ENCODE measurements around the gene FRS2. TPM values are rescaled to one million over a fixed set of nuclear protein-coding genes. Genes with fewer than 3 reads are reported as not detected.

Gene FRS2
- total and polyA plus RNA-seq, 2 donors (not counting 1 experiment from before 2014, with no cell fraction given): 11.3 to 33.7 TPM

GRCh38 chr12:69545081-69545480 is 74.9 kb downstream of the FRS2 start:
- Histone ChIP-seq H3K4me3 (ENCODE audit: control extremely low read depth in 1 of 5, extremely low read depth in 1 of 5, insufficient read depth in 1 of 5, low read depth in 2 of 5, low read length in 4 of 5) (no peak overlapping the region), H3K27ac (ENCODE audit: low read length in 2 of 2) (no peak overlapping the region), H3K9me3 (ENCODE audit: control extremely low read depth in 1 of 3, control insufficient read depth in 2 of 3, insufficient read depth in 1 of 3, low read length in 2 of 3) (peaks cover 0 to 7% (median 0%) of the 10 kb centered on the region in 3 donors), H3K9ac (ENCODE audit: low read length) (no peak overlapping the region), H3K36me3 (replicated peaks in 1 of 2; ENCODE audit: control extremely low read depth in 1 of 2, control insufficient read depth in 1 of 2, extremely low read depth in 1 of 2, insufficient read depth in 2 of 2, low read length in 1 of 2) (peaks cover 3 to 5% of the 10 kb centered on the region in 2 experiments), H2AFZ (ENCODE audit: insufficient read depth, low read depth, low read length, poor library complexity, severe bottlenecking) (no peak overlapping the region), H3K4me2 (replicated peaks; ENCODE audit: low read depth, low read length, poor library complexity, severe bottlenecking) (no peak overlapping the region), H3K4me1 (ENCODE audit: control insufficient read depth in 2 of 2, insufficient read depth in 2 of 2, low read length in 2 of 2) (no peaks in the 10 kb centered on the region), H4K20me1 (ENCODE audit: control insufficient read depth, insufficient read depth, low read length, poor library complexity, severe bottlenecking) (no peaks in the 10 kb centered on the region), H3K27me3 (replicated peaks in 1 of 4; ENCODE audit: control extremely low read depth in 1 of 4, control insufficient read depth in 3 of 4, insufficient read depth in 4 of 4, low read length in 3 of 4) (no peaks in the 10 kb centered on the region), H3K79me2 (ENCODE audit: control insufficient read depth, insufficient read depth, low read length) (peaks cover 3% of the 10 kb centered on the region)
- peaks cover 5% of the 10 kb centered on the region for H3K9me3 Mint-ChIP-seq (ENCODE audit: insufficient read depth)
- CTCF ChIA-PET: interaction anchor here (0.9 kb wide), 1 partner anchor 27 kb away, joined by 3 read pairs; no protein-coding TSS in a partner anchor
- H3K27ac Mint-ChIP-seq: no peak overlapping the region
- H3K4me1 Mint-ChIP-seq: no peaks in the 10 kb centered on the region
- TF ChIP-seq EZH2 (IDR thresholded peaks at IDR 0.05; ENCODE audit: borderline replicate concordance, insufficient read depth, low read depth, low read length, poor library complexity, severe bottlenecking) (no peak), CTCF (IDR thresholded peaks at IDR 0.05) (no peak)
- WGBS (ENCODE audit: insufficient coverage): no CpG with 5 or more reads among the region's 1 CpG
- no peak overlapping the region for H3K4me3 Mint-ChIP-seq
- ATAC-seq (ENCODE audit: low read depth) (no peak), DNase-seq (no peak)
- H3K27me3 Mint-ChIP-seq: no peaks in the 10 kb centered on the region
- POLR2A ChIA-PET: no interaction called here
- intact Hi-C loops (cut with micrococcal nuclease): no loop called here

GRCh38 chr12:69546693-69547438 is 76.7 kb downstream of the FRS2 start:
- Mint-ChIP-seq H3K27me3 (no peaks in the 10 kb centered on the region), H3K27ac (no peak overlapping the region), H3K9me3 (ENCODE audit: insufficient read depth) (peaks cover 5% of the 10 kb centered on the region), H3K4me1 (no peaks in the 10 kb centered on the region), H3K4me3 (no peak overlapping the region)
- H2AFZ ChIP-seq (ENCODE audit: insufficient read depth, low read depth, low read length, poor library complexity, severe bottlenecking): no peak overlapping the region
- H3K4me1 ChIP-seq (ENCODE audit: control insufficient read depth in 2 of 2, insufficient read depth in 2 of 2, low read length in 2 of 2): no peaks in the 10 kb centered on the region
- WGBS (ENCODE audit: insufficient coverage): 96% methylated on average over 4 of the region's 7 CpGs
- no peaks in the 10 kb centered on the region for H3K27me3 ChIP-seq (replicated peaks in 1 of 4; ENCODE audit: control extremely low read depth in 1 of 4, control insufficient read depth in 3 of 4, insufficient read depth in 4 of 4, low read length in 3 of 4)
- TF ChIP-seq EZH2 (IDR thresholded peaks at IDR 0.05; ENCODE audit: borderline replicate concordance, insufficient read depth, low read depth, low read length, poor library complexity, severe bottlenecking) (no peak), CTCF (IDR thresholded peaks at IDR 0.05) (no peak)
- intact Hi-C loops (cut with micrococcal nuclease): no loop called here
- no peak overlapping the region for H3K27ac ChIP-seq (ENCODE audit: low read length in 2 of 2)
- no peak overlapping the region for H3K4me3 ChIP-seq (ENCODE audit: control extremely low read depth in 1 of 5, extremely low read depth in 1 of 5, insufficient read depth in 1 of 5, low read depth in 2 of 5, low read length in 4 of 5)
- CTCF ChIA-PET: interaction anchor here (0.5 kb wide), 1 partner anchor 129 kb away, joined by 3 read pairs; no protein-coding TSS in a partner anchor
- H3K9ac ChIP-seq (ENCODE audit: low read length): no peak overlapping the region
- DNase-seq: no peak
- peaks cover 0 to 7% (median 0%) of the 10 kb centered on the region in 3 donors for H3K9me3 ChIP-seq (ENCODE audit: control extremely low read depth in 1 of 3, control insufficient read depth in 2 of 3, insufficient read depth in 1 of 3, low read length in 2 of 3)
- H4K20me1 ChIP-seq (ENCODE audit: control insufficient read depth, insufficient read depth, low read length, poor library complexity, severe bottlenecking): no peaks in the 10 kb centered on the region
- POLR2A ChIA-PET: no interaction called here
- H3K4me2 ChIP-seq (replicated peaks; ENCODE audit: low read depth, low read length, poor library complexity, severe bottlenecking): no peak overlapping the region
- no peak for ATAC-seq (ENCODE audit: low read depth)
- peaks cover 3 to 5% of the 10 kb centered on the region in 2 experiments for H3K36me3 ChIP-seq (replicated peaks in 1 of 2; ENCODE audit: control extremely low read depth in 1 of 2, control insufficient read depth in 1 of 2, extremely low read depth in 1 of 2, insufficient read depth in 2 of 2, low read length in 1 of 2)
- peaks cover 3% of the 10 kb centered on the region for H3K79me2 ChIP-seq (ENCODE audit: control insufficient read depth, insufficient read depth, low read length)
